ENCODE measurements around the gene ARPC5L. TPM values are rescaled to one million over a fixed set of nuclear protein-coding genes. Genes with fewer than 3 reads are reported as not detected.

Gene ARPC5L
- total RNA-seq, 1 donor from 2014 or later: 36.6 TPM

Other genes starting within 250 kb of the ARPC5L start
- 71.6 and 86.4 TPM in 2 replicates for gene NR6A1, start 90.8 kb upstream of the ARPC5L start, total RNA-seq
- gene OLFML2A, start 85.0 kb upstream of the ARPC5L start, total RNA-seq: 2.2 and 2.5 TPM in 2 replicates
- not detected in 2 replicates for gene WDR38, start 8.7 kb upstream of the ARPC5L start, total RNA-seq
- 1,027 and 1,077 TPM in 2 replicates for gene RPL35, start 173 bp upstream of the ARPC5L start, total RNA-seq
- 19.4 and 20.9 TPM in 2 replicates for gene GOLGA1, start 79.0 kb downstream of the ARPC5L start, total RNA-seq